ENCODE results near the gene ST6GALNAC4.

The ST6GALNAC4 gene

DNA sequence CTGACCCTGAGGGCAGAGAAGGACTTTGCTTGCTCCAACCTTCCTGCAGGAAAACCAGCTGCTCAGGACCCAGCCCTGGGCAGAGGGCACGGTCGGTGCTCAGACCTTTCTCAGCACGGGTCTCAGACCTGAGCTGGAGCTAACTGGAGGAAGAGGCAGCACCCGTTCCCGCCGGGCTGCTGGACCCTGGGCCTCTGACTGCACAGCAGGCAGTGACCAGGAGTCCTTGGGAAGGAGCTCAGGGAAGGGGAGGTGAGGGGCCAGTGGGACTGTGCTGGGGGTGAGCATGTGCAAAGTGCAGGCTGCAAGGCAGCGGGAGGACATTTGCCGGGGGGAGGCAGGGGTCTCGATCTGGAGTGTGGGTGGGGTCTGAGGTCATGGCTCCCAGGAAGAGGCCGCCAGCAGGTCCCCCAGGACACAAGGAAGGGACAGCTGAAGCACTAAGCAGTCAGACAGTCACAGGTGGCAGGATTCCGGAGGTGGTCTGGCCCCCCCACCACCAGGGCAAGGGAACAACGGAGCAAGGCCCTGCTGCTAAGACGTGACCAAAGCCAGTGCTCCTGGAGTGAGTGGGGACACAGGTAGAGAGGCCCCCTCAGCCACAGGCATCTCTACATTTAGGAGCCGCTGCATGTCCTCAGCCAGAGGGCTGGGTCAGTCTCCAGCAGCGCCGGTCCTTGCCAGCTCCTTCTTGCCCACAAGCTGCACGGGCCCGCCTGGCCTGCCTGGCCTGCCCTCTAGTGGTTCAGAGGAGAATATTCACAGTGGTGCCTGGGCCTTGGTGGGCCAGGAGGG is 25.6 kb upstream of the ST6GALNAC4 start:
- DNase-seq (ENCODE audit: low read depth), result no peak
- H3K4me3 ChIP-seq (ENCODE audit: low read length), result no peak overlapping the region
- TF ChIP-seq, protein P1, sequence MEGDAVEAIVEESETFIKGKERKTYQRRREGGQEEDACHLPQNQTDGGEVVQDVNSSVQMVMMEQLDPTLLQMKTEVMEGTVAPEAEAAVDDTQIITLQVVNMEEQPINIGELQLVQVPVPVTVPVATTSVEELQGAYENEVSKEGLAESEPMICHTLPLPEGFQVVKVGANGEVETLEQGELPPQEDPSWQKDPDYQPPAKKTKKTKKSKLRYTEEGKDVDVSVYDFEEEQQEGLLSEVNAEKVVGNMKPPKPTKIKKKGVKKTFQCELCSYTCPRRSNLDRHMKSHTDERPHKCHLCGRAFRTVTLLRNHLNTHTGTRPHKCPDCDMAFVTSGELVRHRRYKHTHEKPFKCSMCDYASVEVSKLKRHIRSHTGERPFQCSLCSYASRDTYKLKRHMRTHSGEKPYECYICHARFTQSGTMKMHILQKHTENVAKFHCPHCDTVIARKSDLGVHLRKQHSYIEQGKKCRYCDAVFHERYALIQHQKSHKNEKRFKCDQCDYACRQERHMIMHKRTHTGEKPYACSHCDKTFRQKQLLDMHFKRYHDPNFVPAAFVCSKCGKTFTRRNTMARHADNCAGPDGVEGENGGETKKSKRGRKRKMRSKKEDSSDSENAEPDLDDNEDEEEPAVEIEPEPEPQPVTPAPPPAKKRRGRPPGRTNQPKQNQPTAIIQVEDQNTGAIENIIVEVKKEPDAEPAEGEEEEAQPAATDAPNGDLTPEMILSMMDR (conservative IDR thresholded peaks at IDR 0.05; ENCODE audit: low read depth, low read length), result peak; percentile 79

DNA sequence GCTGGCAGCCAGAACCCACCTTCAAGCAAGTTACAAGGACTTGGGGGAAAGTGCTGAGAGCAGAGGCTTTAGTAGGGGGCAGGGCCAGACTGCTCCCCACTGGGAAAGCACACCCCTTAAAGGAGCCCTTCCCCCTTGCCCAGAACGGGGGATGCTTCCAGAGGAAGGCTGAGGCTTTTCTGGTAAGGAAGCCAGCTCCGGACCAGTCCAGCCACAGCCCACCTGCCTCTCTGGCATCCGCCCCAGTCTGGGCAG is 25.0 kb upstream of the ST6GALNAC4 start:
- no peak for DNase-seq (ENCODE audit: low read depth)
- TF ChIP-seq, protein P1 (conservative IDR thresholded peaks at IDR 0.05; ENCODE audit: low read depth, low read length), result no peak
- no peak overlapping the region for H3K4me3 ChIP-seq (ENCODE audit: low read length)

DNA sequence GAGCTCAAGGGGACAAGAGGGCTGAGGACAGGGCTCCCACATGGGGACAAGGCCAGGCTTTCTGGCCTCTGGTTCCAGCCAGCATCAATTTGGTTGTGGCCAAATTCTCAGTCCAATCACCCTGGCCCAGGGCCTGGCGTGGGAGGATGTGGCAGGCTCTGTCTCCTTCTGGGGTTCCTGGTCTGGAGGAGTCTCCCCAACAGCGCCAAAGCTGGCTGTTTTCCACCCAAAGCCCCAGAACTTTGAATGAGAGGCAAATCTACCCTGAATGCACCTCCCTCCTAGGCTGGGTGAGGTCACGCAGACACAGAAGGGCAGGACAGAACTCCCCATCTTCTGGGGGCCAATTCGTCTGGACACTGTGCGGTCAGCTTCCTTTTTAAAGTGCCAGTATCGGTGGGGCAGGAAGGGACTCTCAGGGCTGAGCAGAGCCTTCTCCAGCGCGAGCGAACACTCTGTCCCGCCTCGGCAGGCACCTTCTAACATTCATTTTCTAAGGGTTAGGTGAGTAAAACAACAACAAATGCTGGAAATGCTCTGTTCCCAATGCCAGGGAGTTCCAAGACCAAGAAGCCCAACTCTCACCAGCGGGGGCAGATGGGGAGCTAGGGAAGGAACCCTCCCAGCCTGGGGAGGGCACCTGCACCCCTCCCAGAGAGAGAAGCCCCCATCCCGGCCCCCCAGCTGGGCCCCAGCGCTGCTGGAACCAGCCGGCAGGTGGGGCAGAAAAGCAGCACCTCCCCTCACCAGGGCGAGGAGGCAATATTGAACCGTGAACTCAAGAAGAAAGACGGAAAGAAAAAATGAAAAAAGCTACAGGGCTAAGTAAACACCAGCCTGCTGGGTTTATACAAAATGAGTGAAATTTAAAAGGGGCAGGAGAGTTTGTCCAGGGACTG is 24.5 kb upstream of the ST6GALNAC4 start:
- no peak overlapping the region for H3K4me3 ChIP-seq (ENCODE audit: low read length)
- DNase-seq (ENCODE audit: low read depth), result no peak
- TF ChIP-seq, protein P1 (conservative IDR thresholded peaks at IDR 0.05; ENCODE audit: low read depth, low read length), result no peak

DNA sequence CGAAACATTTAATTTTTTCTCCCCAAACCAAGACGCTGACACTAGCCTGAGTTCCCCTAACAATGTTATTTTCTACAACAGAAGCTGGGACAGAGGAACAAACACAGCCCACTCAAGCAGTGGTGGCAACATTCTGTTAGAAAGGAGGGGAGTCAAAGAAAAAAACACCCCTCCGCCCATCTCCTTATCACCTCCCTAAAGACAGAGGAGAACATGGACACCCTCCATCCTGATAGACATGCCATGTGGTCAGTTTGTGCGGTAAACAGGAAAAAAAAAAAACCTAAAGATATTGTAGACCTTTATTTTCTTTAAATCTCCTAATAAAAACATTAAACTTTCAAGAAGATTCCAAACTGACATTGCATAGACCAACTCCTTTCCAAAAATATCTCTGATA is 23.8 kb upstream of the ST6GALNAC4 start:
- TF ChIP-seq, protein P1 (conservative IDR thresholded peaks at IDR 0.05; ENCODE audit: low read depth, low read length), result no peak
- no peak for DNase-seq (ENCODE audit: low read depth)
- no peak overlapping the region for H3K4me3 ChIP-seq (ENCODE audit: low read length)

DNA sequence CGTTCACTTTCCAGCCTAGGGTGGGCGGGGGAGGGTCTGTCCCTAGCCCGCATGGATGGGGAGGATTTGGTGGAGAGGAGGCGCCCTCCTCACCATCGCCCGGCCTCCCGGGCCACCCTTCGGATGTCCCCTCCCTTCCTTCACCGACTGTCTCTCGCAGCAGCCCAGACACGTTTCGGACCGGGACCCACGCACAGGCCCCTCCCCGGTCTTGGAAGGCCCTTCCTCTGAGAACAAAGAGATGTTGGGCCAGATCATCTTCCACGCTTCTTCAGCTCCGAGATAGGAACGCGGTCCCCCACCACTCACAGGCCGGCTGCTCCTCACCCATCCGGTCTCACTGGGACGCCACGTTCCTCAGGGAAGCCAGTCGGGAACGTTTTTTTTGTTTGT is 21.5 kb upstream of the ST6GALNAC4 start:
- TF ChIP-seq, protein P1 (conservative IDR thresholded peaks at IDR 0.05; ENCODE audit: low read depth, low read length), result no peak
- H3K4me3 ChIP-seq (ENCODE audit: low read length), result peak overlapping the region; percentile 92
- no peak for DNase-seq (ENCODE audit: low read depth)

DNA sequence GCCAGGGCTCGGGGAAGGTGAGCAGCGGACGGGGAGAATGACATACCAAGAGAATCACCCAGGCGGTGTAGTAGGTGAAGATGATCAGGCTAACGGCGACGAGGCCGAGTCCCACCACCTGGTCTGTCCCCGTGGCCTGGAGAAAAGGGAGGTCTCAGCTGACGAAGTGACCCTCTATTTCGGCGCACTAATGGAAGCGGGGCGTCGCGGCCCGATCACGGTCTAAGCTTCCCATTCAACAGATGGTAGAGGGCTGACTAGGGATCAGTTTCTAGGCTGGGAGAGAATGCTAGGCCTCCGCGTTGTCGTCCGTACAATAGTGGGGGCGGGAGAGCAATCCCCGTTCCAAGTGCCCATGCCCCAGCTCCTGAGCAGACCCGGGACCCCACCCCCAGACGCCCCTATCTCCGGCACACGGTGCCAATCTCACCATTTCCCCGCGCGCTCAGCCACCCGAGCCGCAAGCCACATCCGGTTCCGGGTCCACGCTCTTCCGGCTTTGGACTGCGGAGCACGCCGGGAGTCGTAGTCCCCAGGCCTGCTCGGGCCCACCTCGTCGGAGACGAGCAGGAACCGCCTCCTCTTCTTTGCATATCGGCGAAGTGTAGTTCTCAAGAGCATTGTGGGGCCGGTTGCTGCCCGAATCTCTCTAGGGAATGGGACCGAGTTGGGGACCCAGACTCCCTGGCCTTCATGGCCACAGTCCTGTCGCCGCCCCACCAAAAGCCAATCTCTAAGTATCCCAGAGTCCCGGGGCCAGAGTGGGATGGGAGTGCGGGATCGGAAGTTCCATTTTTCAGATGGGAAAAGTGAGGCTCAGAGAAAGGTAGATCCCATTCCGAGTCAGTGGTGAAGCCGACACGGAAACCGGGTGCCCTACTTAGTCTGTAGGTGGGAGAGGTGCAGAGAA is 20.8 kb upstream of the ST6GALNAC4 start, which contains the start of gene DPM2:
TSS of gene DPM2 (minus strand) at position 467 of the 910 bp plus-strand sequence. CDS start at position 433, 34 bp downstream.
- H3K4me3 ChIP-seq (ENCODE audit: low read length), result peak within 1 kb of the TSS; percentile 92
- no peak for DNase-seq (ENCODE audit: low read depth)
- TF ChIP-seq, protein P1 (conservative IDR thresholded peaks at IDR 0.05; ENCODE audit: low read depth, low read length), result no peak
